WERI-Rb-1 (cell line): ENCODE measurements around the gene PLEK.

Source experiments
- DNase-seq: peaks from one replicate; pipeline ENCODE4 v3.0.0-alpha.2; 2020
- H3K27ac ChIP-seq: fragments of 250-450 bp; sonication (Bioruptor Pico); 2 replicates; pipeline ENCODE4 v1.5.1; 2020; ENCODE audit warnings: mild to moderate bottlenecking, moderate library complexity
- H3K27me3 ChIP-seq: fragments of 250-450 bp; sonication (Bioruptor Pico); 2 replicates; pipeline ENCODE4 v1.5.1; 2021; ENCODE audit warnings: mild to moderate bottlenecking, low read depth, moderate library complexity; ENCODE audit not compliant: insufficient read depth, severe bottlenecking
- H3K36me3 ChIP-seq: fragments of 250-450 bp; sonication (Bioruptor Pico); 2 replicates; pipeline ENCODE4 v1.5.1; 2020; ENCODE audit warnings: mild to moderate bottlenecking, moderate library complexity
- H3K4me3 ChIP-seq: 2 replicates; pipeline ENCODE4 v1.5.1; 2011; ENCODE audit warnings: low read depth, mild to moderate bottlenecking, control low read depth, low read length
- H3K9me3 ChIP-seq: fragments of 250-450 bp; sonication (Bioruptor Pico); 2 replicates; pipeline ENCODE4 v1.5.1; 2021; ENCODE audit warnings: mild to moderate bottlenecking, moderate library complexity; ENCODE audit not compliant: severe bottlenecking
- CTCF ChIP-seq: IDR thresholded peaks from 2 replicates; pipeline ENCODE4 v1.5.1; 2011; ENCODE audit warnings: low read depth, mild to moderate bottlenecking, control low read depth, inconsistent platforms, low read length

Gene PLEK

GRCh38 chr2:68413466-68413865 is 48.4 kb downstream of the PLEK start:
- Histone ChIP-seq H3K27me3 (peaks cover 5% of the 10 kb centered on the region), H3K4me3 (no peak overlapping the region), H3K9me3 (peaks cover 2% of the 10 kb centered on the region), H3K36me3 (no peaks in the 10 kb centered on the region), H3K27ac (no peak overlapping the region)
- DNase-seq = no peak
- no peak for TF ChIP-seq CTCF

- H3K27ac ChIP-seq = no peak overlapping the region
- no peaks in the 10 kb centered on the region for H3K36me3 ChIP-seq
- H3K27me3 ChIP-seq = peaks cover 5% of the 10 kb centered on the region
- H3K4me3 ChIP-seq = no peak overlapping the region
- TF ChIP-seq CTCF = no peak
- H3K9me3 ChIP-seq = peaks cover 2% of the 10 kb centered on the region
- DNase-seq = no peak
Measured at GRCh38 chr2:68414452-68414851, 49.4 kb downstream of the PLEK start.

DNA sequence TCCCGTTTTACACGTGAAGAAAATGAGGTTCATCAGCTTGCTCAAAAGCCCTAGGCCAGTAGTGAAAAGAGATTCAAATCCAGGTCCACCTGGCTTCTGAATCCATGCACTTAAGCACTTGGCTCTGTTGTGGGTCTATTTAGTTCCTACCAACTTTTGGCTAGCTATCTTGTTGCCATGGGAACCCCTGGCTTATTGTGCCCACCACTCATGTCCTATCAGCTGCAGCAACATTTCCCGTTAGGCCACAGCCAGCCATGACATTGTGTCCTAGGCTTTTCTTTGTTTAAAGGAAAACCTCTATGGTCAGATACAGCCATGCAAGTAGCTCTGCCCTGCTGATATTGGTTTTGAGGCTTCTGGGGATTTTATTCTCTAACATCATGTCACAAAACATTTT is 49.8 kb downstream of the PLEK start:
- no peak overlapping the region for H3K4me3 ChIP-seq
- TF ChIP-seq CTCF = no peak
- no peak for DNase-seq
- H3K9me3 ChIP-seq = peaks cover 2% of the 10 kb centered on the region
- H3K27ac ChIP-seq = no peak overlapping the region
- H3K27me3 ChIP-seq = peaks cover 5% of the 10 kb centered on the region
- no peaks in the 10 kb centered on the region for H3K36me3 ChIP-seq

- Histone ChIP-seq H3K27ac (no peak overlapping the region), H3K9me3 (peaks cover 2% of the 10 kb centered on the region), H3K36me3 (no peaks in the 10 kb centered on the region), H3K4me3 (no peak overlapping the region), H3K27me3 (peaks cover 5% of the 10 kb centered on the region)
- TF ChIP-seq CTCF = no peak
- DNase-seq = no peak
Measured at GRCh38 chr2:68415521-68415920, 50.4 kb downstream of the PLEK start.

GRCh38 chr2:68416081-68416675 is 51.1 kb downstream of the PLEK start:
- H3K36me3 ChIP-seq = no peaks in the 10 kb centered on the region
- no peak overlapping the region for H3K27ac ChIP-seq
- TF ChIP-seq CTCF = no peak
- DNase-seq = no peak
- peaks cover 2% of the 10 kb centered on the region for H3K9me3 ChIP-seq
- H3K27me3 ChIP-seq = peaks cover 6% of the 10 kb centered on the region
- H3K4me3 ChIP-seq = no peak overlapping the region

DNA sequence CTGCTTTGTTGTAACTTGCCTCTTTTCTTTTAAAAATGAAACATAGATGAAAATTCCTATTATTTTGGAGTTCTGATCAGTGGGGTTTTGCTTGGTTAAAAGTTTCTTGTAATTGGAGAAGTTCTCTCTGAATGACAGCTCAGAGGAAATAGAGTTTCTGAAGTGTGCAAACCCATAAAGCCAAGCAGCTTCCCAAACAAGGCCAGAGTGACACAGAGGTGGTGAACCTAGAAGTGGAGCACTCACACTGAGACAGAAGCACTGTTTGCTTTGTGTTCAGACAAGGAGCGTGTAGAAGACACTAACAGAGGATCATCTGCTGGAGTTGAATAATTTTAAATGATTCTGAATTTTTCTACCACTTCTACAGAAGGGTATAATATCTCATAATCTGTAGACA is 52.8 kb downstream of the PLEK start:
- no peak for DNase-seq
- Histone ChIP-seq H3K9me3 (peaks cover 2% of the 10 kb centered on the region), H3K27me3 (peaks cover 8% of the 10 kb centered on the region), H3K4me3 (no peak overlapping the region), H3K27ac (no peak overlapping the region), H3K36me3 (no peaks in the 10 kb centered on the region)
- no peak for TF ChIP-seq CTCF
